Measurements from ENCODE around the gene IPO11. TPM values are rescaled to one million over a fixed set of nuclear protein-coding genes. Genes with fewer than 3 reads are reported as not detected.

IPO11 gene
- total RNA-seq, 2 donors from 2014 or later = 26.6 to 39.7 TPM

GRCh38 chr5:62569470-62569869 is 156.9 kb downstream of the IPO11 start:
- ATAC-seq (replicated peaks in 1 of 2) (peak; percentile 85 to 92), DNase-seq (no peak)
- Mint-ChIP-seq H3K27ac (peak overlapping the region; percentile 58), H3K27me3 (ENCODE audit: low read depth) (no peaks in the 10 kb centered on the region), H3K9me3 (peaks cover 10 to 13% of the 10 kb centered on the region in 2 donors), H3K4me1 (ENCODE audit: low read depth) (peaks cover 27% of the 10 kb centered on the region), H3K4me3 (peak overlapping the region in 1 of 2 donors; percentile 71), H3K36me3 (ENCODE audit: insufficient read depth in 2 of 2) (peaks cover 25 to 42% of the 10 kb centered on the region in 2 donors)

DNA sequence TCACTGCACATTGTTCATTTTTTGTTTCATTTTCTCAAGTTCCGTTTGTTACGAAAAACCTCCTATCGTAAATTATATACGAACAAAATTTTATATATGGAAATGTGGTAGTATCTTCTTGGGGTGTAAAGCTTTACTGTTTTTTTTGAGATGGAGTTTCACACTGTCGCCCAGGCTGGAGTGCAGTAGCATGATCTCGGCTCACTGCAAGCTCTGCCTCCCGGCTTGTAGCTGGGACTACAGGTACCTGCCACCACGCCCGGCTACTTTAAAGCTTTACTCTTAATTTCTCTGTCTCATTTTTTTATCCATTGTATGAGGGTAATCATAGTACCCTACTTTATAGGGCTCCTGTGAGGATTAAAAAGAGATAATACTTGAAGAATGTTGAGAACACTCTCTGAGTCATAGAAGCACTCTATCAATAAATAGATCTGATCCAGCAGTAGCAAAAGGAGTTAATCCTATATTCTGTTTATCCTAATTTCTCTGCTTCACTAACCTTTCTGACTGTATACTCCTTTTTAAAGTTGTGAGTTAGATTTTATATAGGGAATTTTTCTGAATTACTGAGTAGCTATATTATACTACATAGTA is 160.5 kb downstream of the IPO11 start:
- Mint-ChIP-seq H3K27me3 (ENCODE audit: low read depth) (no peaks in the 10 kb centered on the region), H3K9me3 (peaks cover 3 to 5% of the 10 kb centered on the region in 2 donors), H3K27ac (no peak overlapping the region), H3K4me1 (ENCODE audit: low read depth) (peaks cover 56% of the 10 kb centered on the region), H3K36me3 (ENCODE audit: insufficient read depth in 2 of 2) (peaks cover 8 to 13% of the 10 kb centered on the region in 2 donors), H3K4me3 (no peak overlapping the region)
- ATAC-seq (replicated peaks in 1 of 2) = no peak
- no peak for DNase-seq

DNA sequence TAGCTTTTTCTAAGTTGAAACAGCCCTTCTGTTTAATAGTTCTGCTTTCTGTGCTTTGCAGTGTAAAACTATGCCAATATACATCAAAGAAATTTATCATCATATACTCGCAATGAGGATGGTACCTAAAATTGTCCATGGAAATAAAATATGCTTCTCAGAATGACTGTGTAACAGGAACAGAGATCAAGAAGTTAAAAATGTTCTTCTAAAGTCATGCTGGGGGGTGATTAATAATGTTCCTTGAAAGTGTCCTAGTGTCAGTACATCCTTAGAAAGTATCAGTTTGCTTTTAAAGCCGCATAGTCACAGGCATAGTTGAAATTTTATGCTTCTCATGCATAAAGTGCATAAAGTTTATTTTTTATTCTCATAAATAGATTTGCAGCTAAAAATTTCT is 162.0 kb downstream of the IPO11 start:
- DNase-seq (no peak), ATAC-seq (replicated peaks in 1 of 2) (peak; percentile 22 to 48)
- peak overlapping the region in 1 of 2 donors; percentile 34 for H3K4me3 Mint-ChIP-seq
- H3K36me3 Mint-ChIP-seq (ENCODE audit: insufficient read depth in 2 of 2) = peaks cover 0 to 1% of the 10 kb centered on the region in 2 donors
- peak overlapping the region; percentile 31 for H3K27ac Mint-ChIP-seq
- H3K9me3 Mint-ChIP-seq = no peaks in the 10 kb centered on the region
- peaks cover 54% of the 10 kb centered on the region for H3K4me1 Mint-ChIP-seq (ENCODE audit: low read depth)
- H3K27me3 Mint-ChIP-seq (ENCODE audit: low read depth) = no peaks in the 10 kb centered on the region

DNA sequence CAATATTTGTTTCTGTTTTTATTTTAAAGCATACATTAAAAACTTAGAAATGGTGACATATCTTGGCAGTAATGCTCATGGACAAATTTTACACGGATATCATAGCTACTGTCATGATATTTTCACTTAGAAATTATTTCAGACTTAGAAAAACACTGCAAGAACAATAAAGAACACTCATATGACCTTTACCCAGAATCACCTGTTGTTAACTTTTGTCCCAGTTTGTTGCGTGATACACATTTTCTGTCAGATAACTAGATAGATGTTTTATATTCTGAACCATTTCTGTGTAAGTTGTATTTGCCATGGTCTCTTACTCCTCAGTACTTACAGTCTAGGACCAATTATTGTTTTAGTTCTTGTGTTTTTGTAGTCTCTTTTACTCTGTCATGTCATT is 162.5 kb downstream of the IPO11 start:
- peaks cover 50% of the 10 kb centered on the region for H3K4me1 Mint-ChIP-seq (ENCODE audit: low read depth)
- no peaks in the 10 kb centered on the region for H3K9me3 Mint-ChIP-seq
- H3K4me3 Mint-ChIP-seq = no peak overlapping the region
- no peaks in the 10 kb centered on the region for H3K27me3 Mint-ChIP-seq (ENCODE audit: low read depth)
- no peak overlapping the region for H3K27ac Mint-ChIP-seq
- H3K36me3 Mint-ChIP-seq (ENCODE audit: insufficient read depth in 2 of 2) = peaks cover 0 to 1% of the 10 kb centered on the region in 2 donors
- DNase-seq (no peak), ATAC-seq (replicated peaks in 1 of 2) (no peak)

DNA sequence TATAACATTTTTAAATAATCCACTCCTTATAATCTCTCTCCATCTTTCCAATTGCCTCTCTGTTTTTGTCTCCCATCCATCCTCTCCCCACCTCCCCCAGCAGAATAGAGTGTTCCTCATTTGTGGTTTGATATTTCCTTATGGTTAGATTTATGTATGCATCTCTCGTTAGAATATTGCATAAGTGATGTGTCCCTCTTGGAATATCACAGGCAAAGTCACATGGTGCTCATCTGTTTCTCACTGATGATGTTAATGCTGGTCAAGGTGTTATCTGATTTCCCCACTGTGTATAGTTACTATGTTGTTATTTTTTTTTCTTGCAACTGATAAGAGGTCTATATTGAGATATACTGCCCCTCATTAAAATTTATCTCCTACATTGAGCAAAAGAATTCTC is 162.9 kb downstream of the IPO11 start:
- no peak for ATAC-seq (replicated peaks in 1 of 2)
- Mint-ChIP-seq H3K36me3 (ENCODE audit: insufficient read depth in 2 of 2) (peaks cover 0 to 1% of the 10 kb centered on the region in 2 donors), H3K4me1 (ENCODE audit: low read depth) (peaks cover 45% of the 10 kb centered on the region), H3K9me3 (no peaks in the 10 kb centered on the region), H3K4me3 (no peak overlapping the region), H3K27me3 (ENCODE audit: low read depth) (no peaks in the 10 kb centered on the region), H3K27ac (no peak overlapping the region)
- DNase-seq = no peak

DNA sequence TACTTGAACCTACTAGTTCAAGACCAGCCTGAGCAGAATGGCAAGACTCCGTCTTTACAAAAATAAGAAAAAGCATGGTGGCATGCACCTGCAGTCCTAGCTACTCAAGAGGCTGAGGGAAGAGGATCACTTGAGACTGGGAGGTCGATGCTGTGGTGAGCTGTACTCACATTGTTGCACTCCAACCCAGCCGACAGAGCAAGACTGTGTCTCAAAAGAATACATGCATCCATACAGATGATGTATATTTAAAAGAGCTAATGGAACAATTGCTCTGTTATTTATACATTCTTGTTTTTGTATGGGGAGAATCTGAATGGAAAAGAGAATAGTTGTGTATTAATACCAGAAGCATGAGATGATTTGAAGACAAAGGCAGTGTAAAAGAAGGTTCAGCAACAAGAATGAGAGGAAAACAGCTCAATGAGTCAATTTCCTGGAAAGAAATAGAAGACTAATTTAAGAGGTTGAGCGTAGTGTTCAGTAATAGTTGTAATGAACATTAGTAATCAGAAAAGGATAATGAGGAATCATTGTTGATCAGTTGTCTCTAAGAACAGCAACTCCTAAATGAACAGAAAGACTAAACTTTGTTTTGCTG is 164.1 kb downstream of the IPO11 start:
- Mint-ChIP-seq H3K27me3 (ENCODE audit: low read depth) (no peaks in the 10 kb centered on the region), H3K9me3 (no peaks in the 10 kb centered on the region), H3K4me1 (ENCODE audit: low read depth) (peaks cover 46% of the 10 kb centered on the region), H3K4me3 (peak overlapping the region in 1 of 2 donors; percentile 22), H3K36me3 (ENCODE audit: insufficient read depth in 2 of 2) (peaks cover 1 to 2% of the 10 kb centered on the region in 2 donors), H3K27ac (peak overlapping the region; percentile 77)
- ATAC-seq (replicated peaks in 1 of 2) = peak; percentile 44 to 67
- no peak for DNase-seq

DNA sequence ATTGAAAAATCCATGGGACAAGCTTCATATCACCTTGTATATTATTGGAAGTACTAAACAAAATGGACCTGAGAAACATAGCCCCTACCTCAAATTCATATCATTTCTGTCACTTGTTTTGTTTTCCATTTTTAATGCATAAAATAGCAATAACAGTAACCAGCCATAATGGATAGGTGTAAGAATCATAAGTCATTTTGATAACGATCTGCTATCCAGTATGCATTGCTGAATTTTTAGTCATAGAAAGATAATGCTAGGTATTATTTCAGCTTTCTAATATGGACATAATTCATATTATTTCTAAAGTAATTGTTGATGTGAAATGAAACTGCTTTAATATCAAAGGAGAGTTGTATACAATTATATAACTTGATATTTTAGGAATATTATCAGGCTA is 164.9 kb downstream of the IPO11 start:
- no peak overlapping the region for H3K4me3 Mint-ChIP-seq
- H3K27ac Mint-ChIP-seq = no peak overlapping the region
- DNase-seq (no peak), ATAC-seq (replicated peaks in 1 of 2) (no peak)
- peaks cover 54% of the 10 kb centered on the region for H3K4me1 Mint-ChIP-seq (ENCODE audit: low read depth)
- peaks cover 1 to 2% of the 10 kb centered on the region in 2 donors for H3K36me3 Mint-ChIP-seq (ENCODE audit: insufficient read depth in 2 of 2)
- H3K27me3 Mint-ChIP-seq (ENCODE audit: low read depth) = no peaks in the 10 kb centered on the region
- no peaks in the 10 kb centered on the region for H3K9me3 Mint-ChIP-seq

DNA sequence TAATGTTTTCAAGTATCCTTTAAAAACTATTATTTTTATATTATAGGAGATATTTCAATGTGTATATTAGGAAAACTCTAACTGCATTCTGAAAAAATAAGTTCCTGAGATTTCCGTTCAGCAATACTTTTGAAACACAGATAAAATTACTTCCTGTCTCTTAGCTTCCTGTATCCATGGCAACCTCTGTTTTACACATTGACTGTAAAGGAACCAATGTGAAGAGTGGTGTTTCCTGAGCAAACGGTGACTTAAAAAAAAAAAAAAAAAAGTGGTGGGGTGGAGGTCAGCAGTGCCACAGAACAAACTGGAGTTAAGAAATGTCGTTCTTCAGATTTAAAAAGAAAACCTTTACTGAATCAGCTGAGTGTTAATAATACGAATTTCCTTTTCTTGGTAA is 166.0 kb downstream of the IPO11 start, which contains the start of gene LRRC70:
LRRC70 (plus strand) TSS at position 280 of the 400 bp plus-strand sequence. CDS start 620 bp downstream, outside the sequence.
- H3K9me3 Mint-ChIP-seq = no peaks in the 10 kb centered on the region
- DNase-seq = no peak
- H3K4me3 Mint-ChIP-seq = peak within 1 kb of the TSS; percentile 50 to 87
- peaks cover 1 to 2% of the 10 kb centered on the region in 2 donors for H3K36me3 Mint-ChIP-seq (ENCODE audit: insufficient read depth in 2 of 2)
- H3K27me3 Mint-ChIP-seq (ENCODE audit: low read depth) = no peaks in the 10 kb centered on the region
- peaks cover 54% of the 10 kb centered on the region for H3K4me1 Mint-ChIP-seq (ENCODE audit: low read depth)
- peak; percentile 88 for ATAC-seq (replicated peaks in 1 of 2)
- peak within 1 kb of the TSS; percentile 90 for H3K27ac Mint-ChIP-seq

DNA sequence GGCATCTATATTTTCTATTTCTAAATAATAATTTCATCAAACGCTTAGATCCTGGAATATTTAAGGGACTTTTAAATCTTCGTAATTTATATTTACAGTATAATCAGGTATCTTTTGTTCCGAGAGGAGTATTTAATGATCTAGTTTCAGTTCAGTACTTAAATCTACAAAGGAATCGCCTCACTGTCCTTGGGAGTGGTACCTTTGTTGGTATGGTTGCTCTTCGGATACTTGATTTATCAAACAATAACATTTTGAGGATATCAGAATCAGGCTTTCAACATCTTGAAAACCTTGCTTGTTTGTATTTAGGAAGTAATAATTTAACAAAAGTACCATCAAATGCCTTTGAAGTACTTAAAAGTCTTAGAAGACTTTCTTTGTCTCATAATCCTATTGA is 167.2 kb downstream of the IPO11 start:
- Mint-ChIP-seq H3K27me3 (ENCODE audit: low read depth) (no peaks in the 10 kb centered on the region), H3K9me3 (no peaks in the 10 kb centered on the region), H3K4me3 (no peak overlapping the region), H3K27ac (no peak overlapping the region), H3K36me3 (ENCODE audit: insufficient read depth in 2 of 2) (peaks cover 1 to 2% of the 10 kb centered on the region in 2 donors), H3K4me1 (ENCODE audit: low read depth) (peaks cover 45% of the 10 kb centered on the region)
- no peak for DNase-seq
- no peak for ATAC-seq (replicated peaks in 1 of 2)

DNA sequence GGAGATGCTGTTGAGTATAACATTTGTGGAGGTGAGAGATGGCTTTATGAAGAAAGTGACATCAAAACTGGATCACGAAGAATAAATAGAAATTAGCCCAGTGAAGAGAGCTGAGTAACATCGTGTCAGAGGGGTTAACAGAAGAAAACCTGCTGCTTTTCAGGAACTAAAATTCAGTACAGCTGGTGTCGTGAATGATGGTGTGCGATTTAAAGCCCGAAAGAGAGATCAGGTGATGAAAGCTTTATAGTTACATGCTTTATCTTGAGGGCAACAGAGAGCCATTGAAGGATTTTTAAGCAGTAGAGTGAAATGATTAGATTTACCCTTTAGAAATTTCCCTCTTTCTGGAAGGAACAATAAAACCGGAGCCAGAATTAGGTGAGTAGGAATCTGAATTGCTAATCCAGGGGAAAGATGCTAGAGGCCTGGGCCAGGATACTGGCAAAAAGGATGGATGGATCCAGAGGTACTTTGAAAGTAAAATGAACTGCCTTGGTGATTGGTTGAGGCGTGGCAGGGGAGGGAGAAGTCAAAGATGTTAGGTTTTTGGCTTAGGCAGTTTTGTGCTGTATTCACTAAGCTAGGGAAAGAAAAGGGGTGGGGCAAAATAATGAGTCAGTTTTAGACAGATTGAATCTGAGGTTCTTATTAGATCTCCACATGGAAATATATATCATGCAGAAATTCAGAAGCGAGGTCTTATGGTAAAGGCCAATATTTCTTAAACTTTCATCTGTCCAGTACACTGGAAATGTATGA is 169.5 kb downstream of the IPO11 start:
- Mint-ChIP-seq H3K4me1 (ENCODE audit: low read depth) (peaks cover 43% of the 10 kb centered on the region), H3K9me3 (no peaks in the 10 kb centered on the region), H3K36me3 (ENCODE audit: insufficient read depth in 2 of 2) (peaks cover 1 to 2% of the 10 kb centered on the region in 2 donors), H3K27ac (no peak overlapping the region), H3K27me3 (ENCODE audit: low read depth) (no peaks in the 10 kb centered on the region), H3K4me3 (peak overlapping the region in 1 of 2 donors; percentile 5)
- DNase-seq = no peak
- ATAC-seq (replicated peaks in 1 of 2) = no peak

GRCh38 chr5:62584391-62584790 is 171.8 kb downstream of the IPO11 start:
- no peak for ATAC-seq (replicated peaks in 1 of 2)
- Mint-ChIP-seq H3K36me3 (ENCODE audit: insufficient read depth in 2 of 2) (peaks cover 2% of the 10 kb centered on the region in 2 donors), H3K4me1 (ENCODE audit: low read depth) (peaks cover 27% of the 10 kb centered on the region), H3K4me3 (no peak overlapping the region), H3K27me3 (ENCODE audit: low read depth) (no peaks in the 10 kb centered on the region), H3K27ac (no peak overlapping the region), H3K9me3 (no peaks in the 10 kb centered on the region)
- DNase-seq = no peak

DNA sequence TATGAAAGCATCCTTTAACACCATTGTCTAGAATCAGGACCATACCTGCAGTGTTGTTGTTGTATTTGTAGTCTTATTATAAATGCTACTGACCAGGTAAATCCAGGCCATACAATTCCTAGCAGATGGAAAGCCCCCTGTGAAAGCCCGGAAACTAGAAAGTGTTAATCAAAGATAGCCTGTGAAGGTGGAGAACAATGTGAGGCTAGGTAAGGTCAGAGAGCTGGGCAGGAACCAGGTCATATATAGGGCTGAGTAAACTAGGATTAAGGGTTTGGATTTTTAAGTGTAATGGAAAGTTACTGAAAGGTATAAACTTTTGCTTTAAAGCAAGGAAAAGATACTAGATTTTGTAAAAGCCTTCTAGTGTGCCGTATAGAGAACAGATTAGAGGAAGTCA is 172.7 kb downstream of the IPO11 start:
- H3K36me3 Mint-ChIP-seq (ENCODE audit: insufficient read depth in 2 of 2) = peaks cover 2% of the 10 kb centered on the region in 2 donors
- no peak overlapping the region for H3K27ac Mint-ChIP-seq
- no peak for DNase-seq
- H3K4me1 Mint-ChIP-seq (ENCODE audit: low read depth) = peaks cover 27% of the 10 kb centered on the region
- ATAC-seq (replicated peaks in 1 of 2) = no peak
- no peaks in the 10 kb centered on the region for H3K9me3 Mint-ChIP-seq
- no peaks in the 10 kb centered on the region for H3K27me3 Mint-ChIP-seq (ENCODE audit: low read depth)
- H3K4me3 Mint-ChIP-seq = no peak overlapping the region

- DNase-seq (no peak), ATAC-seq (replicated peaks in 1 of 2) (no peak)
- no peak overlapping the region for H3K27ac Mint-ChIP-seq
- H3K9me3 Mint-ChIP-seq = no peaks in the 10 kb centered on the region
- no peak overlapping the region for H3K4me3 Mint-ChIP-seq
- no peaks in the 10 kb centered on the region for H3K27me3 Mint-ChIP-seq (ENCODE audit: low read depth)
- H3K36me3 Mint-ChIP-seq (ENCODE audit: insufficient read depth in 2 of 2) = peaks cover 2% of the 10 kb centered on the region in 2 donors
- peaks cover 27% of the 10 kb centered on the region for H3K4me1 Mint-ChIP-seq (ENCODE audit: low read depth)
These were observed 173.2 kb downstream of the IPO11 start for GRCh38 chr5:62585751-62586150.

Measured in activated T-cell treated with anti-CD3 and anti-CD28 coated beads, Interleukin-2, amount 50 U/mL, for 72 hours (primary cell).